Measurements from ENCODE around the gene GNAS. TPM values are rescaled to one million over a fixed set of nuclear protein-coding genes. Genes with fewer than 3 reads are reported as not detected.
"Not testable (repeated sequence)": the region's sequence is repeated elsewhere in the genome, so short reads cannot be mapped to it uniquely, and the experiment has no call there.

Gene GNAS
- total and polyA plus RNA-seq, 3 experiments from 2014 or later, result 218 to 666 (median 637) TPM

- H3K27ac ChIP-seq (ENCODE audit: low read depth, low read length), result no peak overlapping the region
- no peak overlapping the region for H3K4me3 ChIP-seq (ENCODE audit: low read length)
- Mint-ChIP-seq H3K36me3 (no peaks in the 10 kb centered on the region), H3K27ac (no peak overlapping the region), H3K4me3 (no peak overlapping the region), H3K4me1 (no peaks in the 10 kb centered on the region), H3K9me3 (no peaks in the 10 kb centered on the region), H3K27me3 (peaks cover 2 to 25% of the 10 kb centered on the region in 2 donors)
- H3K36me3 ChIP-seq (ENCODE audit: insufficient read depth, low read length), result no peaks in the 10 kb centered on the region
- no peaks in the 10 kb centered on the region for H3K4me1 ChIP-seq (ENCODE audit: insufficient read depth, low read length)
- ChIA-PET POLR2A (no interaction called here), CTCF (no interaction called here)
- no peaks in the 10 kb centered on the region for H3K9me3 ChIP-seq (ENCODE audit: low read length)
- H3K27me3 ChIP-seq (ENCODE audit: insufficient read depth, low read length, poor library complexity, severe bottlenecking), result peaks cover 3% of the 10 kb centered on the region
- DNase-seq, result no peak
Observed at GRCh38 chr20:58945965-58946631, 93.6 kb downstream of the GNAS start.

- H3K4me3 ChIP-seq (ENCODE audit: low read length); H3K27me3 ChIP-seq (ENCODE audit: insufficient read depth, low read length, poor library complexity, severe bottlenecking); H3K4me1 Mint-ChIP-seq; H3K36me3 Mint-ChIP-seq; H3K9me3 ChIP-seq (ENCODE audit: low read length); H3K4me1 ChIP-seq (ENCODE audit: insufficient read depth, low read length); H3K27ac Mint-ChIP-seq; POLR2A ChIA-PET; CTCF ChIA-PET; H3K36me3 ChIP-seq (ENCODE audit: insufficient read depth, low read length); H3K27ac ChIP-seq (ENCODE audit: low read depth, low read length); DNase-seq; H3K9me3 Mint-ChIP-seq; H3K4me3 Mint-ChIP-seq: not testable (repeated sequence)
- peaks cover 2 to 27% of the 10 kb centered on the region in 2 donors for H3K27me3 Mint-ChIP-seq
Observed at GRCh38 chr20:58947797-58948388, 95.4 kb downstream of the GNAS start.

GRCh38 chr20:58950603-58951002 lies 98.1 kb downstream of the GNAS start:
- DNase-seq, result no peak
- Mint-ChIP-seq H3K27me3 (peaks cover 3 to 26% of the 10 kb centered on the region in 2 donors), H3K27ac (no peak overlapping the region), H3K4me3 (no peak overlapping the region), H3K4me1 (no peaks in the 10 kb centered on the region), H3K9me3 (no peaks in the 10 kb centered on the region), H3K36me3 (no peaks in the 10 kb centered on the region)
- Histone ChIP-seq H3K4me3 (ENCODE audit: low read length) (no peak overlapping the region), H3K27ac (ENCODE audit: low read depth, low read length) (no peak overlapping the region), H3K36me3 (ENCODE audit: insufficient read depth, low read length) (no peaks in the 10 kb centered on the region), H3K4me1 (ENCODE audit: insufficient read depth, low read length) (no peaks in the 10 kb centered on the region), H3K9me3 (ENCODE audit: low read length) (no peaks in the 10 kb centered on the region), H3K27me3 (ENCODE audit: insufficient read depth, low read length, poor library complexity, severe bottlenecking) (no peaks in the 10 kb centered on the region)
- CTCF ChIA-PET, result no interaction called here
- POLR2A ChIA-PET, result no interaction called here

GRCh38 chr20:58953050-58953449 lies 100.5 kb downstream of the GNAS start:
- H3K27ac Mint-ChIP-seq, result no peak overlapping the region
- H3K4me1 Mint-ChIP-seq, result no peaks in the 10 kb centered on the region
- Histone ChIP-seq H3K4me3 (ENCODE audit: low read length) (no peak overlapping the region), H3K27me3 (ENCODE audit: insufficient read depth, low read length, poor library complexity, severe bottlenecking) (no peaks in the 10 kb centered on the region), H3K36me3 (ENCODE audit: insufficient read depth, low read length) (no peaks in the 10 kb centered on the region), H3K4me1 (ENCODE audit: insufficient read depth, low read length) (no peaks in the 10 kb centered on the region), H3K27ac (ENCODE audit: low read depth, low read length) (no peak overlapping the region), H3K9me3 (ENCODE audit: low read length) (no peaks in the 10 kb centered on the region)
- H3K27me3 Mint-ChIP-seq, result peaks cover 3 to 28% of the 10 kb centered on the region in 2 donors
- no peak overlapping the region for H3K4me3 Mint-ChIP-seq
- CTCF ChIA-PET, result no interaction called here
- no peaks in the 10 kb centered on the region for H3K36me3 Mint-ChIP-seq
- H3K9me3 Mint-ChIP-seq, result no peaks in the 10 kb centered on the region
- DNase-seq, result no peak
- POLR2A ChIA-PET, result no interaction called here

DNA sequence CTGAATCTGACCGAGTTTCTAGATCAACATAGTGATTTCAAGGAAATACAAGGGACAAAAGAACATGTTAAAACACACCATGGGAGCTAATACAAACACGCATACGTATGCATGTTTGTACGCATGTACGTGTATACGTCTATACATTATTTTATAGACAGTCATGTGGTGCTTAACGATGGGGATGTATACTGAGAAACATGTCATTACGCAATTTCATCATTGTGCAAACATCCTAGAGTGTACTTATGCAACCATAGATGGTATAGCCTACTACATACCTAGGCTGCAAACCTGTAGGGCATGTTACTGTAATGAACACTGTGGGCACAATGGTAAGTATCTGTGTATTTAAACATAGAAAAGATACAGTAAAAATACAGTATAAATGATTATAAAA lies 103.6 kb downstream of the GNAS start:
- Histone ChIP-seq H3K27me3 (ENCODE audit: insufficient read depth, low read length, poor library complexity, severe bottlenecking) (no peaks in the 10 kb centered on the region), H3K36me3 (ENCODE audit: insufficient read depth, low read length) (no peaks in the 10 kb centered on the region), H3K4me1 (ENCODE audit: insufficient read depth, low read length) (no peaks in the 10 kb centered on the region), H3K4me3 (ENCODE audit: low read length) (no peak overlapping the region), H3K9me3 (ENCODE audit: low read length) (no peaks in the 10 kb centered on the region), H3K27ac (ENCODE audit: low read depth, low read length) (no peak overlapping the region)
- no peak for DNase-seq
- ChIA-PET CTCF (no interaction called here), POLR2A (no interaction called here)
- Mint-ChIP-seq H3K4me3 (no peak overlapping the region), H3K9me3 (no peaks in the 10 kb centered on the region), H3K36me3 (no peaks in the 10 kb centered on the region), H3K4me1 (no peaks in the 10 kb centered on the region), H3K27ac (no peak overlapping the region), H3K27me3 (peaks cover 2 to 32% of the 10 kb centered on the region in 2 donors)

GRCh38 chr20:58959652-58960051 lies 107.1 kb downstream of the GNAS start:
- ChIA-PET CTCF (interaction anchor here (0.7 kb wide), 1 partner anchor 25 kb away, joined by 3 read pairs; no protein-coding TSS in a partner anchor), POLR2A (no interaction called here)
- no peak overlapping the region for H3K27ac ChIP-seq (ENCODE audit: low read depth, low read length)
- no peaks in the 10 kb centered on the region for H3K36me3 ChIP-seq (ENCODE audit: insufficient read depth, low read length)
- Mint-ChIP-seq H3K4me3 (no peak overlapping the region), H3K27ac (no peak overlapping the region), H3K27me3 (peaks cover 7 to 27% of the 10 kb centered on the region in 2 donors), H3K9me3 (peaks cover 0 to 7% (median 0%) of the 10 kb centered on the region in 5 donors), H3K36me3 (peaks cover 0 to 4% (median under 1%) of the 10 kb centered on the region in 3 donors), H3K4me1 (no peaks in the 10 kb centered on the region)
- no peaks in the 10 kb centered on the region for H3K4me1 ChIP-seq (ENCODE audit: insufficient read depth, low read length)
- H3K4me3 ChIP-seq (ENCODE audit: low read length), result no peak overlapping the region
- DNase-seq, result no peak
- H3K9me3 ChIP-seq (ENCODE audit: low read length), result no peaks in the 10 kb centered on the region
- no peaks in the 10 kb centered on the region for H3K27me3 ChIP-seq (ENCODE audit: insufficient read depth, low read length, poor library complexity, severe bottlenecking)

Other genes starting within 250 kb of the GNAS start
- 10 to 100 TPM; 69.2 to 72.8 TPM for gene STX16, start 201.4 kb upstream of the GNAS start, total RNA-seq
- gene STX16, start 201.4 kb upstream of the GNAS start, polyA plus RNA-seq, result 24.9 TPM
- 10 to 100 TPM; 15.3 to 18.6 TPM for gene NPEPL1, start 159.9 kb upstream of the GNAS start, total RNA-seq
- 6.8 TPM for gene NPEPL1, start 159.9 kb upstream of the GNAS start, polyA plus RNA-seq
- gene GNAS-AS1, start 1.8 kb upstream of the GNAS start, total RNA-seq, result under 1 TPM; 0.55 to 0.68 TPM
- not detected for gene GNAS-AS1, start 1.8 kb upstream of the GNAS start, polyA plus RNA-seq
- 100 to 1,000 TPM; 101 to 108 TPM for gene NELFCD, start 128.5 kb downstream of the GNAS start, total RNA-seq
- gene NELFCD, start 128.5 kb downstream of the GNAS start, polyA plus RNA-seq, result 78.1 TPM
- gene CTSZ, start 154.5 kb downstream of the GNAS start, total RNA-seq, result 10 to 100 TPM; 35.3 to 36.0 TPM
- gene CTSZ, start 154.5 kb downstream of the GNAS start, polyA plus RNA-seq, result 1.5 TPM
- gene TUBB1, start 166.7 kb downstream of the GNAS start, total RNA-seq, result not detected
- gene TUBB1, start 166.7 kb downstream of the GNAS start, polyA plus RNA-seq, result 0.10 TPM
- 100 to 1,000 TPM in 1 of 2 experiments, 10 to 100 TPM in 1; 98.1 to 102 TPM for gene ATP5F1E, start 179.6 kb downstream of the GNAS start, total RNA-seq
- gene ATP5F1E, start 179.6 kb downstream of the GNAS start, polyA plus RNA-seq, result 95.0 TPM
- 100 to 1,000 TPM; 127 to 141 TPM for gene PRELID3B, start 190.1 kb downstream of the GNAS start, total RNA-seq
- gene PRELID3B, start 190.1 kb downstream of the GNAS start, polyA plus RNA-seq, result 33.8 TPM